Activated CD8-positive, alpha-beta T cell treated with anti-CD3 and anti-CD28 coated beads for 36 hours (primary cell): ENCODE data around the gene TMEFF2. TPM values are rescaled to one million over a fixed set of nuclear protein-coding genes. Genes with fewer than 3 reads are reported as not detected.

Experiments
- ATAC-seq: fragments of 200-7000 bp; cut with Tn5 transposase; one replicate; pipeline ENCODE4 v1.10.0; 2021; ENCODE audit warnings: mild to moderate bottlenecking, moderate library complexity
- CTCF ChIA-PET: fragments of 350-600 bp; sonication (Branson Sonifier 250); formaldehyde crosslinking; loops from one replicate; lab custom pipeline; 2021; ENCODE audit warnings: antibody characterized with exemption; lab: Charles Lee
- POLR2A ChIA-PET: fragments of 350-600 bp; sonication (Branson Sonifier 250); formaldehyde crosslinking; loops from one replicate; lab custom pipeline; 2021; ENCODE audit warnings: antibody characterized with exemption; lab: Charles Lee
- DNase-seq: peaks from one replicate; pipeline ENCODE4 v3.0.0-alpha.2; 2020
- H3K27ac Mint-ChIP-seq: one replicate; pipeline ENCODE4 v1.8.0; 2021; ENCODE audit warnings: mild to moderate bottlenecking, mixed read lengths
- H3K27me3 Mint-ChIP-seq: one replicate; pipeline ENCODE4 v1.8.0; 2021; ENCODE audit warnings: mixed read lengths
- H3K36me3 Mint-ChIP-seq: one replicate; pipeline ENCODE4 v1.8.0; 2021; ENCODE audit warnings: low read depth, mixed read lengths
- H3K4me1 Mint-ChIP-seq: one replicate; pipeline ENCODE4 v1.8.0; 2021; ENCODE audit warnings: low read depth, mixed read lengths
- H3K4me3 Mint-ChIP-seq: one replicate; pipeline ENCODE4 v1.8.0; 2021; ENCODE audit warnings: mild to moderate bottlenecking, moderate library complexity, mixed read lengths
- H3K9me3 Mint-ChIP-seq: one replicate; pipeline ENCODE4 v1.8.0; 2021; ENCODE audit warnings: mixed read lengths
- intact Hi-C: fragments of 100-400 bp; cut with micrococcal nuclease; formaldehyde crosslinking; loops from one replicate; pipeline ENCODE4 v1.10.0; 2022
- total RNA-seq, 2 experiments: library from RNA; stranded (reverse); gene quantifications; one replicate each; pipeline ENCODE4 v1.2.3, GENCODE V29; 2021
- TF ChIP-seq, protein P1 (sequence below): fragments of 200-600 bp; IDR thresholded peaks from one replicate; pipeline ENCODE4 v1.8.0; 2022; ENCODE audit warnings: antibody characterized with exemption, mild to moderate bottlenecking

TMEFF2 gene
- total RNA-seq, 2 experiments from 2014 or later = not detected

DNA sequence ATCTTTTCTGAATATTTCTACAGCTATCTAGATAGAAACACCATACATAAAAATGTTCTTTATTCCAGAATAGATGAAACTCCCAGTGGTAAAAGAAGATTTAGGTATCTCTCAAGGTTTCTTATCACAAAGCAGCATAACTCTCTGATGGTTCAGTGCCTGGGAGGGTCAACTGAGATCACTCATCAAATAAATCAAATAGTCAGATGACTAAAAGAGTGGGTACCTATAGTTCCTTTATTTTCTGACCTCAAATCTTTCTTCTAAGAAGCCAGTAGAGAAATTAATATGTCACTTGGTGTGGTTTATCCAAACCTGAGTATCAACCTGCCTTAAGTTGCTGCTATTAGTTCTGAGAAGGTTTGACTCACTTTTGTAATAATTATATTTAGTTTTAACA is 120.9 kb downstream of the TMEFF2 start:
- intact Hi-C loops = no loop called here
- Mint-ChIP-seq H3K4me3 (no peak overlapping the region), H3K4me1 (peaks cover 27% of the 10 kb centered on the region), H3K27me3 (no peaks in the 10 kb centered on the region), H3K36me3 (no peaks in the 10 kb centered on the region), H3K27ac (no peak overlapping the region), H3K9me3 (no peaks in the 10 kb centered on the region)
- no peak for DNase-seq
- TF ChIP-seq, protein P1, sequence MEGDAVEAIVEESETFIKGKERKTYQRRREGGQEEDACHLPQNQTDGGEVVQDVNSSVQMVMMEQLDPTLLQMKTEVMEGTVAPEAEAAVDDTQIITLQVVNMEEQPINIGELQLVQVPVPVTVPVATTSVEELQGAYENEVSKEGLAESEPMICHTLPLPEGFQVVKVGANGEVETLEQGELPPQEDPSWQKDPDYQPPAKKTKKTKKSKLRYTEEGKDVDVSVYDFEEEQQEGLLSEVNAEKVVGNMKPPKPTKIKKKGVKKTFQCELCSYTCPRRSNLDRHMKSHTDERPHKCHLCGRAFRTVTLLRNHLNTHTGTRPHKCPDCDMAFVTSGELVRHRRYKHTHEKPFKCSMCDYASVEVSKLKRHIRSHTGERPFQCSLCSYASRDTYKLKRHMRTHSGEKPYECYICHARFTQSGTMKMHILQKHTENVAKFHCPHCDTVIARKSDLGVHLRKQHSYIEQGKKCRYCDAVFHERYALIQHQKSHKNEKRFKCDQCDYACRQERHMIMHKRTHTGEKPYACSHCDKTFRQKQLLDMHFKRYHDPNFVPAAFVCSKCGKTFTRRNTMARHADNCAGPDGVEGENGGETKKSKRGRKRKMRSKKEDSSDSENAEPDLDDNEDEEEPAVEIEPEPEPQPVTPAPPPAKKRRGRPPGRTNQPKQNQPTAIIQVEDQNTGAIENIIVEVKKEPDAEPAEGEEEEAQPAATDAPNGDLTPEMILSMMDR = no peak
- POLR2A ChIA-PET = no interaction called here
- ATAC-seq = no peak
- CTCF ChIA-PET = no interaction called here

- ATAC-seq (no peak), DNase-seq (no peak)
- Mint-ChIP-seq H3K27ac (no peak overlapping the region), H3K4me1 (peaks cover 27% of the 10 kb centered on the region), H3K9me3 (no peaks in the 10 kb centered on the region), H3K4me3 (no peak overlapping the region), H3K27me3 (peaks cover under 1% of the 10 kb centered on the region), H3K36me3 (no peaks in the 10 kb centered on the region)
- intact Hi-C loops = no loop called here
- TF ChIP-seq, protein P1 = no peak
- CTCF ChIA-PET = no interaction called here
- POLR2A ChIA-PET = no interaction called here
Observed at GRCh38 chr2:192072778-192073177, 122.0 kb downstream of the TMEFF2 start.

DNA sequence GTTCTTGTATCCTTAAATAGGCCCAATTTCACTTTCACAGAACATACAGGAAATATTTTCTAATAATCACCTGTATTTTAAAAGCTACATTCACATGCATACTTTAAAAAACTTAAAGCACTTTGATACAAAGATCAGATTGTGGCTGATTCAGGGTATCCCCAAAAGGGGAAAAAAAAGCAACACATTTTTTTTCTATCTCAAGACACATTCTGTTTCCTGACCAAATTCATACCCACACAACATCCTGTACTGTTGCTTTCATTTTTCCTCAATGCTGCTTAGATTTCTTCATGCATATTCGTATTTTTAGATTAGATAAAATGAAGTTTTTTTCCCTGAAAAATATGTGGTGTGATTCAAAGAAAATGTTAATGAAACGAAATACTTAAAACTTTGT is 122.5 kb downstream of the TMEFF2 start:
- H3K27ac Mint-ChIP-seq = no peak overlapping the region
- ChIA-PET CTCF (interaction anchor here (1.1 kb wide), 1 partner anchor 16 kb away, joined by 3 read pairs; no protein-coding TSS in a partner anchor), POLR2A (no interaction called here)
- TF ChIP-seq, protein P1 = no peak
- no peaks in the 10 kb centered on the region for H3K36me3 Mint-ChIP-seq
- no peaks in the 10 kb centered on the region for H3K9me3 Mint-ChIP-seq
- H3K27me3 Mint-ChIP-seq = peaks cover 2% of the 10 kb centered on the region
- intact Hi-C loops = no loop called here
- H3K4me3 Mint-ChIP-seq = no peak overlapping the region
- DNase-seq (no peak), ATAC-seq (no peak)
- H3K4me1 Mint-ChIP-seq = peaks cover 25% of the 10 kb centered on the region

DNA sequence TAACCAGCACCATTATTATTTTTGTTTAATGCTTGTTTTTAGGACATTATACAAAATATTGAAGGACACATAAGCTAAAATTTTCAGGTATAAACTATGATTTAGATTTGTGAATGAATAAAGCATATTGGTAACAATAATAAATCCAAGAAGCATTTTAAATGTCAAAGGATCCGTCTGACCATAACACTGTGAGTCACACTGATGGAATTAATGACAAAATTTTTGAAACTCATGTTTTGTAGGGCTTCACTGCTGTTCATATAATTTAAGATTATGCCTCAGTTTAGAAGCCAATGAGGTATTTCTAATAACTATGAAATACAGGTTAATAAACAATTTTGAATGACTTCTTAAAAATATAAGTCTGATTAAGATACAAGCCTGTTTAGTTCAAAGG is 124.6 kb downstream of the TMEFF2 start:
- H3K27ac Mint-ChIP-seq = no peak overlapping the region
- TF ChIP-seq, protein P1 = no peak
- no peaks in the 10 kb centered on the region for H3K36me3 Mint-ChIP-seq
- POLR2A ChIA-PET = no interaction called here
- H3K4me1 Mint-ChIP-seq = peaks cover 17% of the 10 kb centered on the region
- DNase-seq = no peak
- CTCF ChIA-PET = no interaction called here
- no peak overlapping the region for H3K4me3 Mint-ChIP-seq
- peaks cover 4% of the 10 kb centered on the region for H3K27me3 Mint-ChIP-seq
- H3K9me3 Mint-ChIP-seq = no peaks in the 10 kb centered on the region
- intact Hi-C loops = no loop called here
- no peak for ATAC-seq

GRCh38 chr2:192069417-192069816 is 125.3 kb downstream of the TMEFF2 start:
- Mint-ChIP-seq H3K36me3 (no peaks in the 10 kb centered on the region), H3K4me3 (no peak overlapping the region), H3K9me3 (no peaks in the 10 kb centered on the region), H3K4me1 (peaks cover 17% of the 10 kb centered on the region), H3K27me3 (peaks cover 4% of the 10 kb centered on the region), H3K27ac (no peak overlapping the region)
- DNase-seq (no peak), ATAC-seq (no peak)
- TF ChIP-seq, protein P1 = no peak
- CTCF ChIA-PET = no interaction called here
- intact Hi-C loops = no loop called here
- POLR2A ChIA-PET = no interaction called here
